Measurements from ENCODE around the gene CBFB. TPM values are rescaled to one million over a fixed set of nuclear protein-coding genes. Genes with fewer than 3 reads are reported as not detected.

CBFB gene
- total and polyA plus RNA-seq, 2 of the 4 experiments (the other 2 are of a cell fraction), result 44.2 to 48.0 TPM

DNA sequence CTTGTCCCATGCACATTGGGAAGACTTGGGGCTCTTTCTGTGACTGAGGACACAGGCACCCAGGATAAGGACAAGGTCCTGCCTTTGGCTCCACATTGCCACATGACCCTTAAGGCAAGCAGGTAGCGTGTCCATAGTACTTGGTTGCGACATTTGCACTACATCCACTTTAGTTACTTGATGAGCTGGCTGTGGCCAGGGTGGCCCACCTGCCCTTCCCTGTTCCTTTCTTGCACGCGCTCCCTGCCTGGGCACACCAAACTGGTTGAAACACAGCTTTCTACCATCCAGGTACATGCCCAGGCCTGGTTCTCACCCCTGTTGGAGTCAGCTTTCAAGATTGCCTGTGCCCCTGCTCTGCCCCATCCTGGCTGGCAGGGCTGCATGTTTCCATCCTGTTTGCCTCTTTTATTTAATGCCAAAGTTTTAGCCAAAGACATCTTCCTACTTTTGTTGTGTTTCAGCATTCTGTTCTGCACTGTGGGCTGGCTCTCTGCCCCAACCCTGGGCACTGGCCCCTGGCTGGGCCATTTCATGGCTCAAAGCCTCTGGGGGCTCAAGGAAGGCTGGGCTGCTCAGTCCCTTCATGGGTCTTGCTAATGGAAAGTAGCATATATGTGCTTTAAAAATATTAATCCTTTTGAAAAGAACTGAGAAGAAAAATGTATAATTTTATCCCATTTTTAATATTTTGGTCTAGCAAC is 118.6 kb downstream of the CBFB start:
- Histone ChIP-seq H3K4me2 (ENCODE audit: low read depth, low read length) (no peak overlapping the region), H3K27me3 (ENCODE audit: control insufficient read depth, insufficient read depth, low read length) (no peaks in the 10 kb centered on the region), H2AK5ac (ENCODE audit: low read depth, low read length) (no peak overlapping the region), H3K27ac (ENCODE audit: insufficient read depth, low read length) (no peak overlapping the region), H3K23ac (ENCODE audit: low read depth, low read length) (no peak overlapping the region), H3K4ac (ENCODE audit: low read depth, low read length) (no peak overlapping the region), H2BK15ac (ENCODE audit: low read depth, low read length) (no peak overlapping the region), H4K91ac (ENCODE audit: insufficient read depth, low read depth, low read length) (no peak overlapping the region), H4K5ac (ENCODE audit: low read depth, low read length) (no peak overlapping the region), H3K4me1 (ENCODE audit: control insufficient read depth, insufficient read depth, low read length) (peaks cover 5% of the 10 kb centered on the region; the same call in 1 of the 2 replicates), H3K9me1 (ENCODE audit: insufficient read depth, low read length) (peaks cover 4% of the 10 kb centered on the region; the same call in 1 of the 2 replicates), H4K8ac (ENCODE audit: low read depth in 2 of 2, low read length in 2 of 2) (no peak overlapping the region), H3K18ac (ENCODE audit: low read depth, low read length) (no peak overlapping the region), H2AFZ (replicated peaks; ENCODE audit: low read length, poor library complexity) (no peak overlapping the region), H2AK9ac (replicated peaks; ENCODE audit: low read depth, low read length, poor library complexity) (peak overlapping the region; percentile 48), H3K56ac (ENCODE audit: extremely low read depth, insufficient read depth, low read length) (no peak overlapping the region), H3K9ac (ENCODE audit: low read depth, low read length) (no peak overlapping the region), H2BK5ac (ENCODE audit: low read depth, low read length, poor library complexity, severe bottlenecking) (no peak overlapping the region), H3K4me3 (ENCODE audit: insufficient read depth, low read depth, low read length) (no peak overlapping the region), H3K9me3 (ENCODE audit: control insufficient read depth, insufficient read depth, low read length) (no peaks in the 10 kb centered on the region), H3K79me1 (ENCODE audit: low read depth in 1 of 2, low read length in 2 of 2) (peaks cover 0 to 30% of the 10 kb centered on the region in 2 experiments; a peak in 2 of 4 replicates), H2BK120ac (ENCODE audit: low read depth, low read length) (no peak overlapping the region), H3K14ac (replicated peaks; ENCODE audit: low read depth, low read length) (no peak overlapping the region), H3K36me3 (ENCODE audit: control insufficient read depth, insufficient read depth, low read length) (peaks cover 57% of the 10 kb centered on the region), H4K20me1 (ENCODE audit: insufficient read depth, low read length) (peaks cover 7% of the 10 kb centered on the region; the same call in 1 of the 2 replicates), H2BK20ac (ENCODE audit: low read depth, low read length) (no peak overlapping the region)
- dilution Hi-C loops (cut with HindIII; ENCODE audit: low sequenced_read_pairs, unreplicated experiment) (no loop called here), intact Hi-C loops (cut with micrococcal nuclease) (no loop called here), in situ Hi-C loops (cut with MboI; ENCODE audit: low sequenced_read_pairs) (no loop called here)
- WGBS, 2 experiments (ENCODE audit: extremely low coverage in 2 of 2, insufficient read length in 1 of 2), result 91% methylated on average over 4 of the region's 4 CpGs; no CpG with 5 or more reads in 1 of the 2 experiments
- ATAC-seq (ENCODE audit: low read depth) (no peak), DNase-seq (no peak)
- TF ChIP-seq CEBPB (IDR thresholded peaks at IDR 0.05; ENCODE audit: low read depth, low read length) (0 out of 2 replicates have a peak, but pooled peaks have one; percentile 24), FOS (IDR thresholded peaks at IDR 0.05; ENCODE audit: low read depth, low read length) (no peak)
- BruUV-seq (replicated peaks), result TSS peak; percentile 56
- CTCF ChIA-PET, result no interaction called here
- POLR2A ChIA-PET (ENCODE audit: unreplicated experiment), result no interaction called here

Measured in IMR-90 (cell line).